KG1 (cell line): Measurements from ENCODE around the gene AJUBA.
"Not testable (repeated sequence)": the region's sequence is repeated elsewhere in the genome, so short reads cannot be mapped to it uniquely, and the experiment has no call there.

Source experiments
- DNase-seq: peaks from one replicate; lab custom pipeline; 2025; lab: John Stamatoyannopoulos, UW

The AJUBA gene

DNA sequence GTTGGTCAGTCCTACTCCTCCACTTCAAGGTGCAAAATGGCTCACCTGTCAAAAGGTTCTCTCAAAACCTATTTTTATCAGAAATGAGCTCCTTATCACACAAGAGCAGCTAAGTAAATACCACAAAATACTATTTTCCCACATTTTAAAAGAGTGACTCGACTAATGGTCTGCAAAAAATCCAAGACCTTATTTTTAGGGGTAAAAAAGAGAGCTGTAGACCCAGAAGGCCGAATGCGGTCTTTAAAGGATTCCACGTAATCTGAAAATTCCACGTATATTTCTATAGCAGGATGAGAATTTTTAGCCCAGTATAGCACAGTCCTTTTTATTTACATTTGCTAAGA, 23.8 kb upstream of the AJUBA start:
- DNase-seq: no peak

- DNase-seq: no peak
Measured at GRCh38 chr14:23005451-23006187, 23.3 kb upstream of the AJUBA start.

DNA sequence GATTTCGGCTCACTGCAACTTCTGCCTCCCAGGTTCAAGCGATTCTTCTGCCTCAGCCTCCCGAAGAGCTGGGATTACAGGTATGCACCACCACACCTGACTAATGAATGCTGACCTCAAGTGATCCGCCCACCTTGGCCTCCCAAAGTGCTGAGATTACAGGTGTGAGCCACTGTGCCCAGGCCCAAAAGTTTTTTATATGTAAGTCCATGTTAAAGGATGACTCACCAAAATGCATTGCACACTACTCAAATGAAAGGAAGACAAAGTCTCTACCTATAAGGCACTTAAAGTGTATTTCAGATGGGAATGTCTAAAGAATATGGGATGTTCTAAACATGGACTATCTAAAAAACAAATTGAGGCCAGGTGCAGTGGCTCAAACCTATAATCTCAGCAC, 21.9 kb upstream of the AJUBA start:
- DNase-seq: not testable (repeated sequence)

GRCh38 chr14:23002592-23002991, 20.2 kb upstream of the AJUBA start:
- DNase-seq: no peak

DNA sequence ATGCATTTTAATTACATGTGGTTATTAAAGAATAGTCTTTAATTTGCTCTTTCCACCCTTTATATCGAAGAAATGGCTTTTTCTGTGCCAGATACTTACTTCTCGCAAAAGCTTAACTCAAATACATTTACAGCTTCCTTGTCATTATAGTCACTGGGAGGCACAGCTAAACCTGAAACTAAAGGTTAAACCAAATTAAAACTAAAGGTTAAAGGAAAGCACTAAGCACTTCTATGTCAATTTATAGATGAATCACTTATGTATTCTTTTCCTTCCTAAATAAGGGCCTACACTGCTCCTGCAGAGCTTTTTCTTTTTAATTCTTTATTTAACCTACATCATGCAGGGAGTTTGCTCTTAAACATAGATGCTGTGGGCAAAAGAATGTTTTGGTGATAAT, 18.5 kb upstream of the AJUBA start:
- no peak for DNase-seq

DNA sequence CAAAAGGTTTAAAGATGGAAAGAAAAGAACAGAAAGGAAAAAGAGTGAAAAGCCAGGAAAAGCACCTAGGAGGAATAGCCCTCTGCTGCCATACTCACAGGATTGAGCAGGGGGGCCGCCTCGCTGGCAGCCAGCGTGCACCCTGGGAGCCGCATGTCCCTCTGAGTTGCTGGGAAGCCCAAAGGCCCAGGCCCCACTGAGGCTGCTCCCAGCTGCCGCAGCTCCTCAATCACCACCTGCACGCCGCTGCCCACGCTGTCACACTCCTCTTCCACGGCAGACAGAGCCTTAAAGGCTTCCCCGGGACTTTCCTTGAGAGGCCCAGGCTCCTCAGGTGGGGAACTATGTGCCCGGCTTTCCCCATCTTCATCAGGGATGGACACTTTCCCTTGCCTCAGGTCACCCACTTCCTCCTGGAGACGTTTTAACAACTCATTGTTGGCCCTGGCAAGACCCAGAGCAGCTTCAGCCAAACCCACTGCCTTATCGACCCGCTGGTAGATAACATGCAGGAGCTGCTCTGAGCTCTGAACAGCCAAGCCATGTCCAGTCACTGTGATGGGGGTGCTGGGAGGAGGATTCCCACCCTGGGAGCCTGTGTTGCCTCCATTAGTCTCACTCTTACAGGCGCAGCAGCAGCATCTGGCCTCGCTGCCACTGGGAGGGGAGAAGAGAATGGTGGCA, 16.1 kb upstream of the AJUBA start:
- DNase-seq: no peak

GRCh38 chr14:22997676-22998323, 15.4 kb upstream of the AJUBA start:
- no peak for DNase-seq

DNA sequence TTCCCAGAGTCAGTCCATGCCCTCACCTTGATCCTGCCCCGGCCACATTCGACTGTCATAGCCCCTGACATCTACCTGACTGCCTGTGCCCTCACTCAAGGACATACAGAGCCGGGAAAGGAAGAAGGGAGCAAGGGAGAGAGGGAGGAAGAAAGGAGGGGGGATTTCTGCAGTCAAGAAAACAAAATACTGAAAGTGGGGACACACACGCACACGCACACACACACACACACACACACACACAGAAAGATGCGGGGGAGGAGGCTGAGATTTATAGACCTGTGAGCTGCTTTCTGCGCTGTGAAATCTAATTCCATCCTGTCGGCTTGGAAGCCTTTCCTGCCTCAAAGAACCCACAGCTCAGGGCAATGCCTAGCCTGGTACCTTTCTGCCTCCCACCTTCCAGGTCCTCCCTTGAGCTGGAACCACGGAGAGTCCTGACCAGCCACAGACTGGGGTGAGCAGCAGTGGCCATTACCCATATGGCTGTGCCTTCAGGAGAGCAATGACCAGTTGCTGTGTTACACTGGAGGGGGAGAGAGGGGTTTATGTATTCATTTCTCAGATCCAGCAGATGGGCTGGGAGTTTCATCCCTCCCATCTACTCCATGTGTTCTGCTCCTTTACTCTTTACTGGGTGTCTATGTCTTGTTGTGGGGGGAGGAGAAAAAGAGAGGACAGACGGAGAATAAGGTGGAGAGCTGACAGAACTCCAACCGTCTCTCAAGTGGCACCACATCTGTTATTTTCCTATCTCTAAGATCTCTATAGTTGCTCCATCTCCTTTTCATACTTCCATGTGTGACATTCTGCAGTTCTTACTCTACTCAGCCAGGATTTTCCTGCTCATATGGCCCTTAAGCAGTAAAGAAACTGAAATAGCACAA, 14.7 kb upstream of the AJUBA start:
- DNase-seq: no peak

- no peak for DNase-seq
Measured at GRCh38 chr14:22995889-22996625, 13.7 kb upstream of the AJUBA start.

DNA sequence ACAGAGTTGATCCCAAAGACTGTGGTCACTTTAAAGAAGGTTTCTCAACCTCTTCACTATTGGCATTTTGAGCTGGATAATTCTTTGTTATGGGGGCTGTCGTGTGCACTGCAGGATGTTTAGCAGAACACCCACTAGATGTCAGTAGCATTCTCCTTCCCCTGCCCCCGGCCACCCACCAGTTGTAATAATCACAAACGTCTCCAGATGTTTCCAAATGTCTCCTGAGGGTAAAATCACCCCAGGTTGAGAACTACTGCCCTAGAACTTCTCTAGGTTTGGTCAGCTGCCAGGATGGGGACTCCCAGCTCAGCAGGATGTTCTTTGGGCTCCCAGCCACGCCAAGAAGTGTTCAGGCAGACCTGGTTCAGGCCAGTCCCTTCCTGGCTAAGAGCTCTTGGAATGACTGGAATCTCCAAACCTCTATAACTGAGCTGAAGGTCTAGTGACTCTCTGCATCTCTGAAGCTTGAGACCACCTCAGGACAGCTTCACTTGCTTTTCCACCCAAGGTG, 12.5 kb upstream of the AJUBA start:
- DNase-seq: no peak

- no peak for DNase-seq
Measured at GRCh38 chr14:22993517-22993916, 11.2 kb upstream of the AJUBA start.

GRCh38 chr14:22991852-22992251, 9.5 kb upstream of the AJUBA start:
- DNase-seq: no peak

DNA sequence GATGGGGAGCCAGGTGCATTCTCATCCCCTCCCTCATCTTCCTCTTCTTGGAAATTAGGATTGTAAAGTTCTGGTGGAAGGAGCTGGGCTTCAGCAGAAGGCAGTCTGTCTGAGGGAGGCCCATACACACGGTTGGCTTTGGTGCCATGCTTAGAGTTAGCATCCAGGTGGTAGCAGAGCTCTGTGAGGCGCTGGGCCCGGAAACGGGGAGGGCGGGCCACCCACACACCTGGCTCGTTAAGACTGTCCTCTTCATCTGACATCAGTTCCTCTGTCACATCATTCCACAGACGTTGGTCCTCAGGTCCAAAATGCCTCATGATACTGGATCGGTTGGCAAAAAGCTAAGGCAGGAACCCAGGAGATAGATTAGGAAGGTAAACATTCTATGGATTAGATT, 4.9 kb upstream of the AJUBA start:
- no peak for DNase-seq

DNA sequence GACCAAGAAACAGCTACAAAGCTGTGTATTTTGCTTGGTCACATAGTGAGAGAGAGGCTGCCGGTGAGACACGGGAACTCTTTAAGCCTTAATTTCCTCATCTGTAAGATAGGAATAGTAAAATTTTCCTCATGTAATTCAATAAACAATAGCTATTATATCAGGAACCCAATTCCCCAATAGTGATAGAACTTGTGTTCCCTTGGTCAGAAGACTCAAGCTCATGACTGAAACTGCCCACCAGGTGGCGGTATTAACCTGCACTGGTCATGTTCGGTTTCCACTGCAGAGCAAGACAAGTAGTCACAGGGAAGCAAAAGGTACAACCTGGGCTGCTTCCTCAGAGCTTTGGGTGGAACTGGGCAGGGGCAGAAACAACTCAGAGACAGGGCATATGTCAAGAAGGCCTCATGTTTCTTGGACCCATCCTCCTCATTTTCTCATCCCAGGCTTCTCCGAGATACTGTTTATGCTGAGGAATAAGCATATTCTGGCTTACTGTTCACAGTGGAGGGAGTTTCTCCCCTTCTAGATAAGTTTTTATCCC, 4.2 kb upstream of the AJUBA start:
- DNase-seq: peak; percentile 54

GRCh38 chr14:22985894-22986507, 3.6 kb upstream of the AJUBA start:
- DNase-seq: no peak

DNA sequence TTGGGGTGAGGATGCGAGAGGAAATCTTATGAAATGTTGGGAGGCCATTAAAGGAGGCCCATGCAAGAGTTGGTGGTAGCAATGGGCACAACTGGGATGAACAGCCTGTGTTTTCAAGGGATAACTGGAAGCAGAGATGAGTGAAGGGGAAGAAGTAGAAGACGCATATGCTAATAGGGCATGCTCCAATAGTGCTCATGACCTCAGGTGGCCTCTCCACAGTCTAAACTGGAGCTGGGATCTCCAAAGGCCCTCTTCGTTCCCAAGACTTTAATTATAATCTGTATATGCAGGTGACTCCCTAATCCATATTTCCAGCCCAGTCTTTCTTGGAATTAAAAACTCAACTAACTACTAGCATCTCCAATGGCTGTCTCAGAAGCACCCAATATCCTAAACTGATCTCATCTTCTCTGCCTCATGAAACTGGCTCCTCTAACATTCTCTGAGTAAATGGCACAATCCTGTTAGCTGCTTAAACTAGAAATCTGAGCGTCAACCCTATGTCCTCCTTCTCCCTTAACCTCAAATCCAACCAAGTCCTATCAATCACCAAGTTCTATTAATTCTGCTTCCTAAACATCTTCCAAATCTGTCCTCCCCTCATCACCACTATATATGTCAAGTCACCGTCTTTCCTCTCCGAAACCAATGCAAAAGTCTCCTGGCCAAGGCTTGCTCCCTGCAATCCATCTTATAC, 2.8 kb upstream of the AJUBA start:
- no peak for DNase-seq

- no peak for DNase-seq
Measured at GRCh38 chr14:22981876-22982476, 375 bp downstream of the AJUBA start.

GRCh38 chr14:22981090-22981875, 1.1 kb downstream of the AJUBA start:
- no peak for DNase-seq

GRCh38 chr14:22980672-22981089, 1.7 kb downstream of the AJUBA start:
- no peak for DNase-seq
